ENCODE results near the gene MICAL3.

Gene MICAL3

DNA sequence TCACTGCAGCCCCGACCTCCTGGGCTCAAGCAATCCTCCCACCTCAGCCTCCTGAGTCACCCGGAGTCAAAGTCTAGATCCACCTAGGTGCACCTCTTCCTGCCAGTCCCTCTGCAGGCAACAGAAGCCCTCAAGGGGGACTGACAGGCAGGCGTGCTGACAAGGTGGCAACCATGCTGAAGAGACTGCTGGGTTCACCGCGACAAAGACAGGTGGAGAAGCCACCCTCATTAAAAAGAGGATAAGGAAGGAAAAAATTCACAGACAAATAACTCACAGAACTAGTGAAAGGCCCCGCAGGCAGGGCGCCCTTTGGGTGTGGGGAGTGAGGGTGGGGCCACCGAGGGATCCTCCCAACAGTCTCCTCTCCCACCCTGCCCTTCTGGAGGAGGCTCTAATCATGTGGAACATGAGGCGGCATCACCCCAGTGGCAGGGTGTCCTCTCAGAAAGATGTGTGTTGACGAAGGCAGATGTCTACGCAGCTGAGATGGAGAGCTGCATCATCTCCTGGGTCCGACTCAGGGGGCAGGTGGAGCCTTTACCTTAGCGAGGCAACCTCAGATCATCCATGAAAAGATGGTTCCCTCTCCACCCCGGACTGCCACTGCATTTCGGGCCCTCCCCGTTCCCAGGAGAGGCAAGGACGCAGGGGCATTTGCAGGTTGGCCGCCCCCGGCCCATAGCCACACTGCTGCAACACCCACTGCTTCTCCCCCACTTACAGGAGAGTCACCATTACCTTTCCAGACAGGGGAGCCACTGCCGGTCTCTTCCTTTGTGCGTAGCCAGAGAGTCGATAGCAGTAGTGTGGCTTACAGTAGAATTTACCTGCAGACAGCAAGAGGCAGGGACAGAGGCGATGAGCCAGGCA, 158.9 kb downstream of the MICAL3 start:
- no peak for DNase-seq (ENCODE audit: low read depth)

GRCh38 chr22:17864398-17865182, 159.8 kb downstream of the MICAL3 start:
- DNase-seq (ENCODE audit: low read depth): no peak

DNA sequence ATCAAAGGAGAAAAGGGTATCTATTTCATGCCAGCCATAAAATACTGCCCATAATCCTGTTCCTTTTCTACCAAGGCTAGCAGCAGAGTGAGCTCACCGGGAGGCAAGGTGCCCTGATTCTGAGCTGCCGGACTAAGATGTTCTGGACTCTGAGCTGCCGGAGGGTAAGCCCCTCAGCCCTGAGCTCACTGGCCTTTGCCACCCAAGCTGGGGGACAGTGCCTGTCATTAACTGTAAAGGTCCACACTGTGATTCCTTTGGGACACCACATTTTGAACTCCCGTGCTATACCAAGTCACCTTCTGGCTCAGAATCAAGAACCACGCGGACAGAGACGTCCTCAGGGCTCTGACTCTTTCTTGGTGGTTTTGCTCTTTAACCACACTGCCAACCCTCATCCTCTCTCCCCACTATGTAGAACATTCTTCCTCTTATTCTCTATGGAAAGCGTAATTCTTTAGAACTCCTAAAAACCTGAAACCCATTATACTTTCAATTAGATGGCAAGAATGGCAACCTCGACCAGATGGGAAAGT, 161.6 kb downstream of the MICAL3 start:
- DNase-seq (ENCODE audit: low read depth): no peak

- DNase-seq (ENCODE audit: low read depth): no peak
Observed at GRCh38 chr22:17861909-17862308, 162.5 kb downstream of the MICAL3 start.

- DNase-seq (ENCODE audit: low read depth): no peak
Observed at GRCh38 chr22:17860220-17860965, 164.0 kb downstream of the MICAL3 start.

- DNase-seq (ENCODE audit: low read depth): no peak
Observed at GRCh38 chr22:17858033-17858432, 166.3 kb downstream of the MICAL3 start.

- no peak for DNase-seq (ENCODE audit: low read depth)
Observed at GRCh38 chr22:17855572-17856290, 168.6 kb downstream of the MICAL3 start.

DNA sequence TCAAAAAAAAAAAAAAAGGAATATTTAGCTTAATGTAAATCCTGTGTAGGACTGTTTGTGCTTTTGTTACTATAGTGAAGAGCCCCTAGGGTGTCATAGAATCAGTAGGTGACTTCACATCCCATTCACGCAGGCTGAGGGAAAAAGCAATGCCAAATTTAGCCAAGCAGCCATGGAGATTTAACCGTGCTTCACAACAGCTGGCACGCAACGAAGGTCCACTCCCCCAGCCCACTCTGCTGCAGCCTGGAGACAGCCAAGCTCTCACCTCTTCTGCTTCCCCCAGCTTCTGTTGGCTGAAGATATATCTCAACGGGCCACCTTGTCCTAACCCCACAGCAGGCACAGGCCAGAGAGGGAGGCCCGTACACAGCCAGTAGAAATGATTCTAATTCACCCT, 171.3 kb downstream of the MICAL3 start:
- no peak for DNase-seq (ENCODE audit: low read depth)

- DNase-seq (ENCODE audit: low read depth): no peak
Observed at GRCh38 chr22:17851759-17852158, 172.6 kb downstream of the MICAL3 start.

DNA sequence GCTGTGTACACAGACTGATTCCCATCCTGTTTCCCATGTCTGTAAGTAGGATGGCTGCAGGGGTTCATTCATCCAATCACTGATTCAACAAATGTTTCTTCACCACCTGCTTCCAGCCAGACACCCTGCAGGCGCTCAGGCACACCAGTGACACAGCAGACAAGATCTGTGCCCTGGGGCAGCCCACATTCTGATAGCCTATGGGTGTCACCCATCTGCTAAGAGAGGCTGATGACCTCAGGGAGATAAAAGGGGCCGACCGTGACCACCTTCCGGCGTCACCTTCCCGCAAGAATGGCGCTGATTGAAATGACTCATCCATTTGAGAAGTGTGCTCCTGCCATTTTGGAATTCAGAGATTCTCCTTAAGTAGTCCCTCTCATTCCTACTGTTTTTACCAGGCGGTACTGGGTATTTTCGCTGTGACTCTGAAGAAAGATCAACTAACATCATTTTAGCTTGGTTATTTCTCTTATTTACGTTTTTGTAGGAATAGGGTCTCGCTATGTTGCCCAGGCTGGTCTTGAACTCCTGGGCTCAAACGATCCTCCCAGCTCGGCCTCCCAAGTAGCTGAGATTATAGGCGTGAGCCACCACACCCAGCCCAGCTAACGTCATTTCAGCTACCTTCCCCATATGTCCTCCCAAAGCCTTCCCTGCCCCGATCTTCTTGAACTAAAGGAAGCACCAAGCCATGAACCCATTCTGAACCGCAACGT, 176.8 kb downstream of the MICAL3 start:
- no peak for DNase-seq (ENCODE audit: low read depth)

- no peak for DNase-seq (ENCODE audit: low read depth)
Observed at GRCh38 chr22:17846326-17846992, 177.9 kb downstream of the MICAL3 start.

- no peak for DNase-seq (ENCODE audit: low read depth)
Observed at GRCh38 chr22:17845790-17846189, 178.6 kb downstream of the MICAL3 start.

GRCh38 chr22:17845327-17845726, 179.0 kb downstream of the MICAL3 start:
- DNase-seq (ENCODE audit: low read depth): no peak

DNA sequence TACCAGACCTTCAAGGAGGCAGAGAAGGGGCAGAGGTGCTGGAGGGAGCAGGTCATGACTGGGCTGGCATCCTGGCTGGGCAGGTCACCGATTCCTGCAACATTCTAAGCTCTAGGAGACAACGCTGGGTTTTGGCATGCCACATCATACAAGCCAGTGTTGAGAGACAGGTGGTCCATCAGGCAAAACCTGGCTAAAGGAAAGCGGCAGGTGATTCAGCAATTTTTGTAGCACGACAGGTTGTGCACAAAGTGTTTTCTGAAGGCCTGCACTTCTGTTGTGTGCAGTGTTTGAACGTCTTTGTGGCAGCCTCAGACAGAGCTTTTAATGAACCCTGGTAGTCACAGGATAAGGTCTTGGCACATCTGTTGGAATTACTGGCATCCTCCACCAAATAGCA, 180.2 kb downstream of the MICAL3 start:
- DNase-seq (ENCODE audit: low read depth): no peak

DNA sequence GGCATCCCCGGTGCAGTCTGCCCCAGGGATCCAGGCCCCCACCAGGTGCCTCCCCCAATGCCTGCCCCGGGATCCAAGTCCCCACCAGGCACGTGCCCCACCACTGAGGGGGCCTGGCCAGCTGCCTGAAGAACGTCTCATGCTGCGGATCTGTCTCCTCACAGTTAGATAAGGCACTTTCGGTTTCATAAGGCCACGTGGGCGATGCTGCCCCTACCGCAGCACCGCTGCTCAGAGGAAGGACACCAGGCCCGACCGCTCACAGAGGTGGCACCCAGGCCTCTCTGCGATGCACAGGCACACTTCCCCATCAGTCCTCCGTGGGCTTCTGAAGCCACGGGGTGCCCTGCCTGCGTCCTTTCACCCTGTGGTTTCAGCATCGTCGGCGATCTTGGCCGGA, 182.0 kb downstream of the MICAL3 start:
- DNase-seq (ENCODE audit: low read depth): peak; percentile 10

DNA sequence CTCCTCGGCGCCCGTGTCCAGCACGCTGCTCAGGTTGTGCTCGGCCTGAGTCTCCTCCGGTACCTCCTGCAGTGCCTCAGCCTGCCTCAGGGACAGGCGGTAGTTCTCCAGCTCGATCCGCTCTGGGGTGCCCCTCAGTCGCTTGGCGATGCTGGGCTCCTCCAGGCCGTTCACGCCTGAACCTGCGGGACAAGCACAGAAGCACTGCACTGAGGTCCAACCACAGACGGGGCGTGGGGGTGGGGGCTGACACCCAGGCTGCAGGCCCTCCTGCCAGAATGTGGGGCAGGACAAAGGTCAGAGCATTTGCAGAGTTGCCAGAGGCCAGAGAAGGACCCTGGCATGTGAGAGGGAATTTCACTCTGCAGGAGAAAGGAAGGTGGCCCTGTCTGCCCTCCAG, 182.5 kb downstream of the MICAL3 start:
- DNase-seq (ENCODE audit: low read depth): no peak

- DNase-seq (ENCODE audit: low read depth): no peak
Observed at GRCh38 chr22:17838180-17838865, 186.0 kb downstream of the MICAL3 start.

- DNase-seq (ENCODE audit: low read depth): no peak
Observed at GRCh38 chr22:17836992-17837742, 187.2 kb downstream of the MICAL3 start.

- no peak for DNase-seq (ENCODE audit: low read depth)
Observed at GRCh38 chr22:17835256-17835655, 189.1 kb downstream of the MICAL3 start.

Data from stimulated activated CD8-positive, alpha-beta memory T cell treated with anti-CD3 and anti-CD28 coated beads, Interleukin-4, amount 100 ng/mL, for 24 hours (primary cell).